Measurements from ENCODE around the gene LMAN1L. TPM values are rescaled to one million over a fixed set of nuclear protein-coding genes. Genes with fewer than 3 reads are reported as not detected.
A peak's percentile ranks its signal among the peaks of the same experiment; 100 is the strongest.

LMAN1L gene
- total RNA-seq, 1 donor: not detected

DNA sequence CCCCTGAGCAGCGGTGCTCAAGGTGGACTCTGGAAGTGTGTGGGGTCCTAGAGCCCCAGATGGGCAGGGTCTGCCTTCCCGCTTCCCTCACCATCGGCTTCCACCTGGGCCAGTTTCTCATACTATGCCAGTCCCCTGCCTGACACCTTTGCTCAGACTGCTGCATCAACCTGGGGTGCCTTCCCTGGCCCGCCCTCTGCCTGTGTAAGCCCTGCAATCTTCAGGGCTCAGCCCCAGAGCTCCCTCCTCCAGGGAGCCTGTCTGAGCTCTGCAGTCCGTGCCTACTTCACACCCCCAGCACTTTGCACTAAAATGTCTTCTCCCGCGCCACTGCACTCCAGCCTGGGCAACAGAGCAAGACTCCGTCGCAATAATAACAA lies 17.7 kb upstream of the LMAN1L start:
- DNase-seq (ENCODE audit: low read depth): no peak
- TF ChIP-seq, protein P1, sequence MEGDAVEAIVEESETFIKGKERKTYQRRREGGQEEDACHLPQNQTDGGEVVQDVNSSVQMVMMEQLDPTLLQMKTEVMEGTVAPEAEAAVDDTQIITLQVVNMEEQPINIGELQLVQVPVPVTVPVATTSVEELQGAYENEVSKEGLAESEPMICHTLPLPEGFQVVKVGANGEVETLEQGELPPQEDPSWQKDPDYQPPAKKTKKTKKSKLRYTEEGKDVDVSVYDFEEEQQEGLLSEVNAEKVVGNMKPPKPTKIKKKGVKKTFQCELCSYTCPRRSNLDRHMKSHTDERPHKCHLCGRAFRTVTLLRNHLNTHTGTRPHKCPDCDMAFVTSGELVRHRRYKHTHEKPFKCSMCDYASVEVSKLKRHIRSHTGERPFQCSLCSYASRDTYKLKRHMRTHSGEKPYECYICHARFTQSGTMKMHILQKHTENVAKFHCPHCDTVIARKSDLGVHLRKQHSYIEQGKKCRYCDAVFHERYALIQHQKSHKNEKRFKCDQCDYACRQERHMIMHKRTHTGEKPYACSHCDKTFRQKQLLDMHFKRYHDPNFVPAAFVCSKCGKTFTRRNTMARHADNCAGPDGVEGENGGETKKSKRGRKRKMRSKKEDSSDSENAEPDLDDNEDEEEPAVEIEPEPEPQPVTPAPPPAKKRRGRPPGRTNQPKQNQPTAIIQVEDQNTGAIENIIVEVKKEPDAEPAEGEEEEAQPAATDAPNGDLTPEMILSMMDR (IDR thresholded peaks at IDR 0.05; ENCODE audit: insufficient read depth, low read depth, low read length): no peak
- no peak overlapping the region for H3K4me3 ChIP-seq (ENCODE audit: low read depth, low read length)

DNA sequence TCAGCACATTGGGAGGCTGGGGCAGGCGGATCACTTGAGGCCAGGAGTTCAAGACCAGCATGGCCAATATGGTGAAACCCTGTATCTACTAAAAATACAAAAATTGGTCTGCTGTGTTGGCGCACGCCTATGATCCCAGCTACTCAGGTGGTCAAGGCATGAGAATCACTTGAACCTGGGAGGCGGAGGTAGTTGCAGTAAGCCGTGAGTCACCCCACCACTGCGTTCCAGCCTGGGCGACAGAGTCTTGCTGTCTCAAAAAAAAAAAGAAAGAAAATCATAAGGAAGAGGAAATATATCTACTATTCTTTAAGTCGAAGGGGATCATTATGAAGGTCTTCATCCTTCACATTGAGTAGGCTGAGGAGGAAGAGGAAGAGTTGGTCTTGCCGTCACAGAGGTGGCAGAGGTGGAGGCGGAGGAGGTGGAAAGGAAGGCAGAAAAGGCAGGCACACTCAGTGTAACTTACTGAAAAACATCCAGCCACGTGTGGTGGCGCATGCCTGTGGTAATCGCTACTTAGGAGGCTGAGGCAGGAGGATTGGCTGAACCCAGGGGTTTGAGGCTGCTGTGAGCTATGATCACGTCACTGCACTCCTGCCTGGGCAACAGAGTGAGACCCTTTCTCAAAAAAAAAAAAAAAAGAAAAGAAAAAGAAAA lies 16.5 kb upstream of the LMAN1L start:
- DNase-seq (ENCODE audit: low read depth): no peak
- TF ChIP-seq, protein P1 (IDR thresholded peaks at IDR 0.05; ENCODE audit: insufficient read depth, low read depth, low read length): no peak
- no peak overlapping the region for H3K4me3 ChIP-seq (ENCODE audit: low read depth, low read length)

DNA sequence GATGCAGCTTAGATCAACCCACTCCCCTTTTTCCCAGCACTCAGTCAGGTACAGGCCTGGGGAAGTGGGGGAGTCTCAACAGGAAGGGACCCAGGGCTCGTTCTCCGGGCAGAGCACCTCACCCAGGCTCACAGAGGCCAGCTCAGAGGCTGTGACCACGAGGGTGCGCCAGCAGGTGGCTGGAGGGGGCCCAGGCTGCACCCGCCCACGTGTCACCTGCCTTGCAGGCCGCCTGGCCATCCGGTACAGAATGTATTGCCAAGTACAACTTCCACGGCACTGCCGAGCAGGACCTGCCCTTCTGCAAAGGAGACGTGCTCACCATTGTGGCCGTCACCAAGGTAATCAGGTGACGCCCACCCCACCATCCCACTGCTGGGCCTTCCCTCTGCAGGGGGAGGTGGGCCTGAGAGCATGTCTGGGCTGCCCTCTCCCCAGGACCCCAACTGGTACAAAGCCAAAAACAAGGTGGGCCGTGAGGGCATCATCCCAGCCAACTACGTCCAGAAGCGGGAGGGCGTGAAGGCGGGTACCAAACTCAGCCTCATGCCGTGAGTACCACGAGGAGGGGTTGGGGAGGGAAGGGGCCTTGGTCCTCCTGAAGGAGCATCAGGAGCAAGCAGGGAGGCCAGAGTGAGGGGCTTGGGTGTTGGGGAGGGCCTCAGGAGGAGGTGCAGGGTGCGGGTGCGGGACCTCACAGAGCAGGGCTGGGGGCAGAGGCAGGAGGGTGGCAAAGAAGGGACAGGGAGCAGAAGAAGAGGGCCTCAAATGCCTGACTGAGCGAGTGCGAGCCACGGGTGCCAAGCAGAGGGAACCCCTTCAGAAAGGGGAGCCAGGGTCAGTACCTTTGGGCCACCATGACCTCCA lies 14.0 kb upstream of the LMAN1L start:
- TF ChIP-seq, protein P1 (IDR thresholded peaks at IDR 0.05; ENCODE audit: insufficient read depth, low read depth, low read length): no peak
- no peak for DNase-seq (ENCODE audit: low read depth)
- no peak overlapping the region for H3K4me3 ChIP-seq (ENCODE audit: low read depth, low read length)

DNA sequence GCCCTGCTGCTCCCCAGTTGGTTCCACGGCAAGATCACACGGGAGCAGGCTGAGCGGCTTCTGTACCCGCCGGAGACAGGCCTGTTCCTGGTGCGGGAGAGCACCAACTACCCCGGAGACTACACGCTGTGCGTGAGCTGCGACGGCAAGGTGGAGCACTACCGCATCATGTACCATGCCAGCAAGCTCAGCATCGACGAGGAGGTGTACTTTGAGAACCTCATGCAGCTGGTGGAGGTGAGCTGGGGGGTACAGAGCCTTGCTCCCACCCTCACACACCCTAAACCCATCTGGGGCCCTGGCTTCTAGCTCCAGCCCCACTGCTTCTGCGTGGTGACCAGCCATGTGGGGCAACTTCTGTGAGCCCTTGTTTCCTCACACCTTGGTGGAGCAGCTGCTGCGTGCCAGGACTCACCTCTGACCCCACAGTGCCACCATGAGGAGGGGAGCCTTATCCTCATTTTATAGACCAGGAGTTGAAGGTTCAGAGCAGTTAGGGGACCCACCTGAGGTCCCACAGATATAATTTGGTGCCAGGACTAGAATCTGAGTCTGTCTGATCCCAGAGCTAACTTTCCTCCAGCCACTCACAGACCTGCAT lies 13.3 kb upstream of the LMAN1L start:
- DNase-seq (ENCODE audit: low read depth): no peak
- H3K4me3 ChIP-seq (ENCODE audit: low read depth, low read length): no peak overlapping the region
- TF ChIP-seq, protein P1 (IDR thresholded peaks at IDR 0.05; ENCODE audit: insufficient read depth, low read depth, low read length): no peak

DNA sequence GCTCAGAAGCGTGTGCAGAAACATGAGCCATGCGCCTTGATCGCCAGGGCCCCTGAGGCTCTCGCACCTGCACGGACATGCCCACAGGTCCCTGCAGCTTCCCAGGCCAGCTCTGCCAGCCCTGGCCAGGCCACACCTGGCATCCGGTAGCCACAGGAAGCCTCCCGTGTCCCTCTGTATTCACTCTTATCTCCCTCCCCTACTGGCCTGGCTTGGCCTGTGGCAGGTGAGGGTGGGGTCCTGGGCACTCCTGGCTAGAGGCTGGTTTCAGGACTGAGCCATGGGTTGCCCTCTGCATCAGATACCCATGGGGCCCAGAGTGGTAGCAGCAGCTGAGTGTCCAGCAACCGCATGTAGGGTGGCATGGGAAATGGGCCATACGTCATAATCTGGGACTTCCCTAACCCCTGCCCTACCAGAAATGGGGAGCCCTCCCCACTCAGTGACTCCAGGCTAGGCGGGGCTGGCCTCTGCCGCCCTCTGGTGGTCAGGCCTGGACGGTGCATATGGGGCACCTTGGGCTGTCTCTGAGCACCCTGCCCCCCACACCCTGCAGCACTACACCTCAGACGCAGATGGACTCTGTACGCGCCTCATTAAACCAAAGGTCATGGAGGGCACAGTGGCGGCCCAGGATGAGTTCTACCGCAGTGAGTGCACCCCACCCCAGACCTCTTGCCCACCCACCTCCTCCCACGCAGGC lies 12.6 kb upstream of the LMAN1L start:
- H3K4me3 ChIP-seq (ENCODE audit: low read depth, low read length): no peak overlapping the region
- TF ChIP-seq, protein P1 (IDR thresholded peaks at IDR 0.05; ENCODE audit: insufficient read depth, low read depth, low read length): peak; percentile 94
- DNase-seq (ENCODE audit: low read depth): peak; percentile 55

DNA sequence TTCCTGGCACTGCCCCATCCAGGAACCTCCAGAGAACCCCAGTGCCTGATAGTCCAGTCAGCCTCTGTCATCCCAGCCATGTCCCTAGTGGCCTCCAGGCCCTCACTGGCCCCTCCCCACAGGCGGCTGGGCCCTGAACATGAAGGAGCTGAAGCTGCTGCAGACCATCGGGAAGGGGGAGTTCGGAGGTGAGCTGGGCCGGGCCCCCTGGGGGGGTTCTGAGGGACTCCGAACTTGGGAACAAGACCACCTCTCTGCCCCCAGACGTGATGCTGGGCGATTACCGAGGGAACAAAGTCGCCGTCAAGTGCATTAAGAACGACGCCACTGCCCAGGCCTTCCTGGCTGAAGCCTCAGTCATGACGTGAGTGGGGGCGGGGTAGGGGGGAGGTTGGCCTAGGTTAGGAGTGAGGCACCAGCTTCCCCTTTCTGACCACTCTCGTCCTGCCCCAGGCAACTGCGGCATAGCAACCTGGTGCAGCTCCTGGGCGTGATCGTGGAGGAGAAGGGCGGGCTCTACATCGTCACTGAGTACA lies 12.0 kb upstream of the LMAN1L start:
- TF ChIP-seq, protein P1 (IDR thresholded peaks at IDR 0.05; ENCODE audit: insufficient read depth, low read depth, low read length): no peak
- H3K4me3 ChIP-seq (ENCODE audit: low read depth, low read length): no peak overlapping the region
- DNase-seq (ENCODE audit: low read depth): no peak
